Uterus (tissue), 2 donors: ENCODE measurements around the gene ST8SIA1.

Source experiments
- CTCF ChIP-seq, 4 experiments: fragments of 200-600 bp in 2 of 4; fragments of 450-650 bp in 2 of 4; sonication (generic) in 2 of 4; IDR thresholded peaks; one replicate each; pipeline ENCODE4 v1.5.1; 2016 to 2019; ENCODE audit warnings: antibody characterized with exemption in 4 of 4, mild to moderate bottlenecking in 2 of 4, moderate library complexity in 1 of 4
- POLR2A ChIP-seq, 2 donors: fragments of 450-650 bp; IDR thresholded peaks; one replicate each; pipeline ENCODE4 v1.6.1; 2016; ENCODE audit warnings: antibody characterized with exemption in 2 of 2, mild to moderate bottlenecking in 1 of 2, moderate library complexity in 1 of 2

- TF ChIP-seq CTCF (IDR thresholded peaks at IDR 0.05) (no peak), POLR2A (IDR thresholded peaks at IDR 0.05) (no peak)
Measured at GRCh38 chr12:22283006-22283506, 51.5 kb downstream of the ST8SIA1 start.
